ENCODE data around the gene CAMTA2. TPM values are rescaled to one million over a fixed set of nuclear protein-coding genes. Genes with fewer than 3 reads are reported as not detected.

The CAMTA2 gene
- total and polyA plus RNA-seq, 9 of the 15 experiments (the other 6 are each of a cell fraction or from before 2014, with no cell fraction given): 0.24 to 25.1 (median 6.3) TPM

GRCh38 chr17:4948166-4948930, 39.1 kb downstream of the CAMTA2 start, which contains the start of gene PFN1 (continued):
- TF ChIP-seq SP1 (CRISPR knock-in tag; IDR thresholded peaks at IDR 0.05): peak; percentile 55
- peak; percentile 87; the same call in 1 of the 2 replicates for TF ChIP-seq HLTF (IDR thresholded peaks at IDR 0.05)
- TF ChIP-seq, protein P1, sequence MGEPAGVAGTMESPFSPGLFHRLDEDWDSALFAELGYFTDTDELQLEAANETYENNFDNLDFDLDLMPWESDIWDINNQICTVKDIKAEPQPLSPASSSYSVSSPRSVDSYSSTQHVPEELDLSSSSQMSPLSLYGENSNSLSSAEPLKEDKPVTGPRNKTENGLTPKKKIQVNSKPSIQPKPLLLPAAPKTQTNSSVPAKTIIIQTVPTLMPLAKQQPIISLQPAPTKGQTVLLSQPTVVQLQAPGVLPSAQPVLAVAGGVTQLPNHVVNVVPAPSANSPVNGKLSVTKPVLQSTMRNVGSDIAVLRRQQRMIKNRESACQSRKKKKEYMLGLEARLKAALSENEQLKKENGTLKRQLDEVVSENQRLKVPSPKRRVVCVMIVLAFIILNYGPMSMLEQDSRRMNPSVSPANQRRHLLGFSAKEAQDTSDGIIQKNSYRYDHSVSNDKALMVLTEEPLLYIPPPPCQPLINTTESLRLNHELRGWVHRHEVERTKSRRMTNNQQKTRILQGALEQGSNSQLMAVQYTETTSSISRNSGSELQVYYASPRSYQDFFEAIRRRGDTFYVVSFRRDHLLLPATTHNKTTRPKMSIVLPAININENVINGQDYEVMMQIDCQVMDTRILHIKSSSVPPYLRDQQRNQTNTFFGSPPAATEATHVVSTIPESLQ (CRISPR knock-in tag; IDR thresholded peaks at IDR 0.05): 0 out of 2 replicates have a peak, but pooled peaks have one; percentile 25
- TF ChIP-seq, protein P2, sequence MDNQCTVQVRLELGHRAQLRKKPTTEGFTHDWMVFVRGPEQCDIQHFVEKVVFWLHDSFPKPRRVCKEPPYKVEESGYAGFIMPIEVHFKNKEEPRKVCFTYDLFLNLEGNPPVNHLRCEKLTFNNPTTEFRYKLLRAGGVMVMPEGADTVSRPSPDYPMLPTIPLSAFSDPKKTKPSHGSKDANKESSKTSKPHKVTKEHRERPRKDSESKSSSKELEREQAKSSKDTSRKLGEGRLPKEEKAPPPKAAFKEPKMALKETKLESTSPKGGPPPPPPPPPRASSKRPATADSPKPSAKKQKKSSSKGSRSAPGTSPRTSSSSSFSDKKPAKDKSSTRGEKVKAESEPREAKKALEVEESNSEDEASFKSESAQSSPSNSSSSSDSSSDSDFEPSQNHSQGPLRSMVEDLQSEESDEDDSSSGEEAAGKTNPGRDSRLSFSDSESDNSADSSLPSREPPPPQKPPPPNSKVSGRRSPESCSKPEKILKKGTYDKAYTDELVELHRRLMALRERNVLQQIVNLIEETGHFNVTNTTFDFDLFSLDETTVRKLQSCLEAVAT (IDR thresholded peaks at IDR 0.05): peak; percentile 14 to 37; a peak in 2 of 4 replicates
- no peak for TF ChIP-seq SOX6 (IDR thresholded peaks at IDR 0.05)
- no peak for TF ChIP-seq ZNF699 (CRISPR knock-in tag; IDR thresholded peaks at IDR 0.05; ENCODE audit: insufficient replicate concordance)
- TF ChIP-seq CBX8 (IDR thresholded peaks at IDR 0.05; ENCODE audit: borderline replicate concordance, extremely low read depth, low read depth, low read length, poor library complexity, severe bottlenecking): no peak
- TF ChIP-seq, protein P3, sequence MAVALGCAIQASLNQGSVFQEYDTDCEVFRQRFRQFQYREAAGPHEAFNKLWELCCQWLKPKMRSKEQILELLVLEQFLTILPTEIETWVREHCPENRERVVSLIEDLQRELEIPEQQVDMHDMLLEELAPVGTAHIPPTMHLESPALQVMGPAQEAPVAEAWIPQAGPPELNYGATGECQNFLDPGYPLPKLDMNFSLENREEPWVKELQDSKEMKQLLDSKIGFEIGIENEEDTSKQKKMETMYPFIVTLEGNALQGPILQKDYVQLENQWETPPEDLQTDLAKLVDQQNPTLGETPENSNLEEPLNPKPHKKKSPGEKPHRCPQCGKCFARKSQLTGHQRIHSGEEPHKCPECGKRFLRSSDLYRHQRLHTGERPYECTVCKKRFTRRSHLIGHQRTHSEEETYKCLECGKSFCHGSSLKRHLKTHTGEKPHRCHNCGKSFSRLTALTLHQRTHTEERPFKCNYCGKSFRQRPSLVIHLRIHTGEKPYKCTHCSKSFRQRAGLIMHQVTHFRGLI (CRISPR knock-in tag; IDR thresholded peaks at IDR 0.05): no peak
- TF ChIP-seq NR1H2 (CRISPR knock-in tag; IDR thresholded peaks at IDR 0.05): no peak
- no peak for TF ChIP-seq ZNF175 (CRISPR knock-in tag; IDR thresholded peaks at IDR 0.05; ENCODE audit: low read depth)
- TF ChIP-seq BRD4 (IDR thresholded peaks at IDR 0.05): 0 out of 2 replicates have a peak, but pooled peaks have one; percentile 31
- TF ChIP-seq POLR2G (IDR thresholded peaks at IDR 0.05; ENCODE audit: low read depth, low read length): peak; percentile 85
- TF ChIP-seq, protein P4, sequence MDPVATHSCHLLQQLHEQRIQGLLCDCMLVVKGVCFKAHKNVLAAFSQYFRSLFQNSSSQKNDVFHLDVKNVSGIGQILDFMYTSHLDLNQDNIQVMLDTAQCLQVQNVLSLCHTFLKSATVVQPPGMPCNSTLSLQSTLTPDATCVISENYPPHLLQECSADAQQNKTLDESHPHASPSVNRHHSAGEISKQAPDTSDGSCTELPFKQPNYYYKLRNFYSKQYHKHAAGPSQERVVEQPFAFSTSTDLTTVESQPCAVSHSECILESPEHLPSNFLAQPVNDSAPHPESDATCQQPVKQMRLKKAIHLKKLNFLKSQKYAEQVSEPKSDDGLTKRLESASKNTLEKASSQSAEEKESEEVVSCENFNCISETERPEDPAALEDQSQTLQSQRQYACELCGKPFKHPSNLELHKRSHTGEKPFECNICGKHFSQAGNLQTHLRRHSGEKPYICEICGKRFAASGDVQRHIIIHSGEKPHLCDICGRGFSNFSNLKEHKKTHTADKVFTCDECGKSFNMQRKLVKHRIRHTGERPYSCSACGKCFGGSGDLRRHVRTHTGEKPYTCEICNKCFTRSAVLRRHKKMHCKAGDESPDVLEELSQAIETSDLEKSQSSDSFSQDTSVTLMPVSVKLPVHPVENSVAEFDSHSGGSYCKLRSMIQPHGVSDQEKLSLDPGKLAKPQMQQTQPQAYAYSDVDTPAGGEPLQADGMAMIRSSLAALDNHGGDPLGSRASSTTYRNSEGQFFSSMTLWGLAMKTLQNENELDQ (CRISPR knock-in tag; IDR thresholded peaks at IDR 0.05; ENCODE audit: borderline replicate concordance): no peak
- TF ChIP-seq POLR2A (conservative IDR thresholded peaks at IDR 0.05): peak; percentile 88
- TF ChIP-seq KDM4B (IDR thresholded peaks at IDR 0.05; ENCODE audit: borderline replicate concordance in 2 of 2, low read depth in 1 of 2): 0 out of 4 replicates have a peak, but pooled peaks of 1 of the 2 experiments have one; percentile 44
- no peak for TF ChIP-seq KLF6 (CRISPR knock-in tag; IDR thresholded peaks at IDR 0.05; ENCODE audit: borderline replicate concordance)
- no peak for TF ChIP-seq BCL6 (CRISPR knock-in tag; IDR thresholded peaks at IDR 0.05)
- no peak for TF ChIP-seq HCFC1 (IDR thresholded peaks at IDR 0.05; ENCODE audit: low read depth, low read length)
- TF ChIP-seq ZNF282 (CRISPR knock-in tag; IDR thresholded peaks at IDR 0.05): no peak
